GM21786 (cell line): ENCODE data around the gene NCAM1.

Experiments used
- ATAC-seq: cut with Tn5 transposase; IDR thresholded peaks from one replicate; pipeline ENCODE4 v1.9.1; 2021; ENCODE audit not compliant: unreplicated experiment

Gene NCAM1

GRCh38 chr11:112968941-112969713, 7.9 kb downstream of the NCAM1 start:
- no peak for ATAC-seq

- no peak for ATAC-seq
Observed at GRCh38 chr11:112971195-112971594, 10.0 kb downstream of the NCAM1 start.

GRCh38 chr11:112971827-112972226, 10.6 kb downstream of the NCAM1 start:
- no peak for ATAC-seq

GRCh38 chr11:112972399-112973145, 11.4 kb downstream of the NCAM1 start:
- ATAC-seq = no peak

DNA sequence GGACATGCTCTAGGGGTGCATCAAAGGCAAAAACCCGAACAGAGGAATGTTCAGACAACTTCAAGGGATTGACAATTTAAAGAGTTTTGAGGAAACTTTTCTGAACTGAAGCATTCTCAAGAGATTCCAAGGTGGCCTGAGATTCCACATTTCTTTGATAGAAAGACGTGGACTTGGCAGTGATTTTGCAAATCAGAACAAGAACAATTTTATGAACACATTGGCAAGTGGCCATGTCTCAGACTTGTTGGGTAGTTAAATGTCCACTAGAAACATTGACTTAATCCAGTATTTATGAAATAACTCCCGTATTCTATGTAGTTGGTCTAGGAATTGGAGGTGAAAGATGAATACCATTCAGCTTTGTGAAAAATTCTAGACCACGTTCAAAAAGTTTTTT, 13.8 kb downstream of the NCAM1 start:
- no peak for ATAC-seq

DNA sequence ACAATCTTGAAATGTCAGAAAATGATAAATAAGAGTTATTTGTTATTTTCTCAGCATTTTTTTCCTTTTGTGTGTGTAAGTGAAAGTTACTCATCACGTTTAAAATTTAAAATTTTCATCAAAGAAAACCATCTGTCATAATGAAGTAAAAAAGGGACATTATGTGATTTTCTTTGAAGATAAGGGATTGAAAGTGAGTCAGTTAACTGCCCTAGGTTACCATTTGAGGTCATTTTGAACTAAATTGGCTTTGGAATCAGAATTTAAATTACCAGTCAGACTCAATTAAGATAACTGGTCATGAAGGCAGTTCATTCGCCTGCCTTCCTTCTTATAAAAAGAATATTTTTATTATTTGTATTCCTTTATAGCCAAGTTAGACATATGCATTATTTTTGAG, 14.3 kb downstream of the NCAM1 start:
- ATAC-seq = no peak

- no peak for ATAC-seq
Observed at GRCh38 chr11:112977755-112978154, 16.5 kb downstream of the NCAM1 start.

DNA sequence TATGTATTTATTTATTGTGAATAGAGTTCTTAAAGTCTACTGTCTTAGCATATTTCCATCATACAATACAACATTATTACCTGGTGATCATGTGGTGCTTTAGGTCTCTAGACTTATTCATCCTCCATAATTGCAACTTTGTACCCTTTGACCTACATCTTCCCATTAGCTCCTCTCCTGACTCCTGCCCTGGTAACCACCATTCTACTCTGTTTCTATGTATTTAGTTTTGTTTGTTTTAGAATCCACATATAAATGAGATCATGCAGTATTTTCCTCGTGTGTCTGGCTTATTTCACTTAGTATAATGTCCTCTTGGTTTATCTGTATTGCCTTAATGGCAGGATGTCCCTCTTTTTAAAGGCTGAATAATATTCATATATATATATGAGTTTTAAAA, 22.7 kb downstream of the NCAM1 start:
- ATAC-seq = no peak

GRCh38 chr11:112989198-112989597, 28.0 kb downstream of the NCAM1 start:
- no peak for ATAC-seq

GRCh38 chr11:112993808-112994207, 32.6 kb downstream of the NCAM1 start:
- no peak for ATAC-seq

DNA sequence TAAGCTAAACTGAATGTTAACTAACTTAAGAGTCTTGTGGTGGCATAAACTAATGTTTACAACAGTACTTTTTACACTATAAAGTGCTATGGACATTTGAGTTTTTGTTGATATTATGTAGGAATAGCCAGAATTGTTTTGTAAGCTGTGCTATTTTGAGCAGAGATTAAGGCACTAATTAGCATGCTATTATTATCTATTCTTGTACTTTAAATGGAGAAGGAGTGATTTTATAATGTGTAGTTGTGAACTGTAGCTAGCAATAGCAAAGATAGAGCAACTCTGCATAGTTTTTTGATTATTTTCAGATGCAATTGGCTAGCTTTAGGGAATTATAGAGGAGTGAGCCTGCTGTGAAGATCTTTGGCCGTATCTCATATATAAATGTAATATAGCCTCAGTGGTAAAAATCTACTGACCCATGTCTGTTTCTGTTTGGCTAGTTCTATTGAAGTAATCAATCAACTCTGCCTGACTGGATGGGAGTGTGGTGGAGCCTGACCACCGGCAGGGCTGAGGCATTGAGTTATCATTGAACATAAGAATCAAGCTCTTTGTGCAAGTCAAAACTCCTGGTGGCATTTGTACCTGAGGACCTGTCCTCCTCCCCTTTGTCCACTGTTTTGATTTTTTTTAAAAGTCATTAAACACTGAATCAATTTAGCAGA, 34.3 kb downstream of the NCAM1 start:
- ATAC-seq = no peak

DNA sequence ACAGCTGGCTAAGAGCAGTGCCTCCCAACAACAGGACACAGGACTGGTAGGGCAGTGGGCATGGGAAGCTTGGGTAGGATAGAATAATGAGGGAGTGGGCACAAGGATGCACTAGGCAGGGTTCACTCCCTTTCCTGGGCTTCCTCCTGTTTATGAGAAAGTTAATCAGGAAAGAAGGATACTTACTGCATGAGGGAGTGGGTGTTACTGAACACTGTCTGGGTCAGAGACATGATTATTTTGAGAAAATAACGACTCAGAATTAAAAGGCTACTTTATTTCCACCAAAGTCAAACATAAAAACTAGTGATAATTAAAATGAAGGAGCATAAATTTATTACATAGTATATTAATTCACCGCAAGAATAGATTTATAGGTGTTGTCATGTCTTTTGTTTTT, 35.8 kb downstream of the NCAM1 start:
- ATAC-seq = no peak

GRCh38 chr11:112997857-112998466, 36.7 kb downstream of the NCAM1 start:
- no peak for ATAC-seq

- ATAC-seq = no peak
Observed at GRCh38 chr11:112999520-112999919, 38.3 kb downstream of the NCAM1 start.

- ATAC-seq = no peak
Observed at GRCh38 chr11:113001709-113002108, 40.5 kb downstream of the NCAM1 start.

GRCh38 chr11:113006896-113007445, 45.8 kb downstream of the NCAM1 start:
- no peak for ATAC-seq

DNA sequence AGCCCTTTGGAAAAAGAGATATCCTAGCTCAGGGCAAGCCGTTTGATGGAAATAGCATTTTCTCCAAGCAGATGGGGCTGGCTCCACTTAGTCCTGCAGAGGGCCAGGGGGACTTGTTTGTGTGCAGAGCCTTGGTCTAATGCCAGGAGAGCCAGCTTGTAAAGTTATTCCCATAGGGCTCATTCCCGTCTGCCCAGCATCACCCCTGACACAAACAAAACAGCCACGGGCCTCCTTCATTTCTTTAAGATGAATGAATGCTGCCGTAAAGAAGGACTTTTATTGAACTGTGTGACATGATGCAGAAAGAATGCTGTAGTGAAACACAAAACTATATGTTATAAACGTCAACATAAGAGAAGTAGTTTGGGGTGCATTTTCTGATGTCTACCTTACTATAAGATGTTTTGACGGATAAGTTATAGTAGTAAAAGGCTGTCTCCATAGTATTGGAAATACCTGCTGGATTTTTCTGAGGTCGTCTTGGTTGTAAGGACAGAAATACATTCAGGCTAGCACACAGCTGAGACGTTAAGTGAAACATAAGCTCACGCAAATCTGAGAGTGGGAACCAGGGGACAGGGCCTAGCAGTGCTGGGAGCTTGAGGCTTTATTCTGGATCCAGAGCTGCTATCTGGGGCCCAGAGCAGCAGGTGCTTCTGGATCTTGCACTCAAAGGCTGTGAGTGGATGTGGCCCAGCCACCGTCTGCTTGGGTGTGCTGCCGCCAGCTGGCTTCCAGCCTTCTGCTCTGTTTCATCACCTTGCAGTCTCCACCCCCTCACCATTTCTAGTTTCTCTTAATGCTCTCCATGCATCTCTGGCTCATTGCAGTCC, 53.3 kb downstream of the NCAM1 start:
- no peak for ATAC-seq

- ATAC-seq = no peak
Observed at GRCh38 chr11:113015098-113015455, 53.9 kb downstream of the NCAM1 start.

DNA sequence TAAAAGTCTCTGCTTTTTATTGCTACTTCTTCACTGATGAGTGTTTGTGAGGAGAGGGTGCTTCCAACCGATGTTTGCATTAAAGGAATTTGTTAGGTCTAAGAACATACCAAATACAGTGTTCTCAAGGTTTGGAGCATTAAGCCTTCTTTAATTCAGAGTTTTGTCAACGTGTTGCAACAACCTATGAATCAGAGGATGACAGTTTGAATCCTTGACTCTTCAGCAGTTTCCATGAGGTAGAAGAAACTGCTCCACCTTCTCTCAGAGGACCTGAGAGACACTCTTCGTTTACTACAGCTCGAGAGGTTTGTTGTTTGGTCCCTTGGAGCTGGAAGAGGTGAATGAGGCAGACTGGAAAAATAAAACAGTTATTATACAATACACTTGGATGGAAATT, 55.7 kb downstream of the NCAM1 start:
- no peak for ATAC-seq

DNA sequence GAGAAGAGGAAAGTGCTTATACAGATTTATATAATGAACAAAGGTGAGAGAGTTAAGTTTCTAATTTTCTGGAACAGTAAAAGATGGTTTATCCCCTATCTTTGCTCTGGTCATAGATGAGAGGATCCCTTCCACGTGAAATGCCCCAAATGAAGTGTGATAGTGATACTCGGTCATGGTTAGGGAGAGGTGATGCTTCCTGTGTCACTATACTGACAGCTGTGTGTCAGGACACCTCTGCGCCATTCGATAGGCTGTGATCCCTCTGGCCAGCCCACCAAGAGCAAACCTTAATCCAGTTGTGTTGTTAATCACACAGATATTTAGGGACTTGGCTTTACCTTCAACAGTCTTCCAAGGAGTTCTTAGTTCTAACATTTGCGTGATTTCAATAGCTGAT, 57.7 kb downstream of the NCAM1 start:
- no peak for ATAC-seq
